ENCODE data around the gene SPIN4.
A peak's percentile ranks its signal among the peaks of the same experiment; 100 is the strongest.
"Not testable (repeated sequence)": the region's sequence is repeated elsewhere in the genome, so short reads cannot be mapped to it uniquely, and the experiment has no call there.

Gene SPIN4

DNA sequence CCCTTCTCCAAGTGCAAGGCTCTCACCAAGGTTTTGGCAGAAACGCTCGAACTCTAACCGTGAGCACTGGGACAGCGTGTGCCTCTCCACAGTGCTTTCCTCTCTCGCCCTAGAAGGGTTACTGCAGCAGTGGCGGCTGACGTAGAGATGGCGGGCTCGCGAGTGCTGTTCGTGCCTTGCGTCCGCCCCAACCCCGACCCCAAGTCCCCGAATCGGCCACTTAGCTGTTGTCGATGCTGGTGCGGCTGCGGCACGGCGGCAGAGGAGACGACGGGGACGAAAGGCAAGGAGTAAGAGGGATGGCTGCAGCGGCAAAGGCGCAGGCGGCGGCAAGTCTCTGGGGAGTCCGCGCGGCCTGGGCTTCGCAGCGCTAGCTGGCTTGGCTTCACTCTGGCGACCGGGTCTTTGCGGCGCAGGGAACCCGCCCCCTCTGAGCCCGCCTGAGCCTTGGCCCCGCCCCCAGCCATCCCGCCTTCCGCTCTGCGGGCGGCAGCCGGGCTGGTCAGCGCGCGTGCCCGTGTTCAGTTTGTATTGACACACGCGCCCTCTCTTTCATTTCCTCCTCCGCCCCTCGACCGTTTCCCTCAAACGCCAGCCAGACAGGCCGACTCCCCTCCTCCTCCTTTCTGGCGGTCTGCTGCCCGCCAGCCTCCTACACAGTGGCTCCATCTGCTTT, at the start of gene SPIN4:
SPIN4 (minus strand) TSS at position 392 of the 676 bp plus-strand sequence. CDS start 513 bp downstream, outside the sequence.
- peak; percentile 76 for DNase-seq

DNA sequence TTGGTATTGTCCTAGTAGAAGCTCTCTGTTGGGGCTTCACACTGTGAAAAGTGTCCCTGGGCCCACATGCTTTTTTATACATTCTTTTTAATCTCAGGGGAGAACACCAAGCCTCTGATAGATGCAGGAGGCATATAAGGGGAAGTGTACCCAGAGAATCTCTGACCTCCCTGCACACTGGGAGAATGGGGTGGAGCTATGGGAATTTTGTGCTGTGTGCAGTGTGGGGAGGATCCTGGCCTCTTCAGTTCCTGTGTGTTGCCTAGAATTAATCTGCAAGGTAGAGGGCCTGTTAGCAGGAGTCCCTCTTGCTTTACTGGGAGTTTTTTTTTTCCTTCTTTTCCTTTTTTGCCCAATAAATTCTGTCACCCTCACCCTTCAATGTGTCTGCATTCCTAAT, 49.2 kb upstream of the SPIN4 start:
- no peak for DNase-seq

DNA sequence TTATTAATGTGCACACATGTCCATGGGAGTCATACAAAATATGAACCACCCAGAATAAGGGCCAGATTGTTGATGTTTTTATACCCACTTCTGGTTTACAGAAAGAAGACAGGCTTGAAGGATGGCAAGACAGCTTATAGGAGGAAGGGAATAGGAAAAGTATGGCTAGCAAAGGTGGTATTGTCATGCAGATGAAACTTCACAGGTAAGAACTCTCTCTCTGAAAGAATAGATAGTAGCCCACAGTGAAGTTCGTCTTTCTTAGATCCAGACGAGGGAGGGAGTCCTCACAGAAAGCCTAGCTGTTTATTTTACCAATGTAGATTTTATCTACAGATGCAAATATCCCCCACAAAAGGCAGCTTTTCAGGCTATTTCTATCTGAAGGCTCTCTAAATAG, 43.7 kb upstream of the SPIN4 start:
- DNase-seq = no peak

DNA sequence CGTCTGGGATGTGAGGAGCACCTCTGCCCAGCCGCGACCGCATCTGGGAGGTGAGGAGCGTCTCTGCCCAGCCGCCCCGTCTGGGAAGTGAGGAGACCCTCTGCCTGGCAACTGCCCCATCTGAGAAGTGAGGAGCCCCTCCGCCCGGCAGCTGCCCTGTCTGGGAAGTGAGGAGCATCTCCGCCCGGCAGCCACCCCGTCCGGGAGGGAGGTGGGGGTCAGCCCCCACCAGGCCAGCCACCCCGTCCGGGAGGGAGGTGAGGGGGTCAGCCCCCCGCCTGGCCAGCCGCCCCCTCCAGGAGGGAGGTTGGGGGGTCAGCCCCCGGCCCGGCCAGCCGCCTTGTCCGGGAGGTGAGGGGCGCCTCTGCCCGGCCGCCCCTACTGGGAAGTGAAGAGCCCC, 42.0 kb upstream of the SPIN4 start:
- not testable (repeated sequence) for DNase-seq

DNA sequence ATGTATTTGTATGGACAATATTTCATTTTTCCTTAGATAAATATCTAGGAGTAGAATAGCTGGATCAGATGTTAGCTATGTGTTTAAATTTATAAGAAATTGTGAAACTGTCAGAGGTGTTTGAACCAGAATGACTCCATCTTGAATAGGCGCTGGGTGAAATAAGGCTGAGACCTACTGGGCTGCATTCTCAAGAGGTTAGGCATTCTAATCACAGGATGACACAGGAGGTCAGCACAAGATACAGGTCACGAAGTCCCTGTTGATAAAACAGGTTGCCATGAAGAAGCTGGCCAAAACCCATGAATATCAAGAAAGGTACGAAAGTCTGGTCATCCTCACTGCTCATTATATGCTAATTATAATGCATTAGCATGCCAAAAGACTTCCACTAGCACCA, 36.3 kb upstream of the SPIN4 start:
- DNase-seq = no peak

DNA sequence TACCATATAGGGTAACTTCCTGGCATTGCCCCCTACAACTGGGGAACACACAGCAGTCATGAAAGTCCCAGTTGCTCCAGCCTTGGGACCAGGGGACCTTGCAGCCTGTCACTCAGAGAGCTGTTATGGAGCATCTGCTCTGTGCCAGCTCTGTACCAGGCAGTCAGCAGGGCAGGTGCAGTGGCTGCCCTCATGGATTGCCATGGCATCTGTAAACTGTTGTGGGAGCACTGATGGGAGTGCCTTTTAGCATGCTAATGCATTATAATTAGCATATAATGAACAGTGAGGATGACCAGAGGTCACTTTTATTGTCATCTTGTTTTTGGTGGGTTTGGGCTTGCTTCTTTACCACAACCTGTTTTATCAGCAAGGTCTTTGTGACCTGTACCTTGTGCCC, 33.1 kb upstream of the SPIN4 start:
- DNase-seq = not testable (repeated sequence)

DNA sequence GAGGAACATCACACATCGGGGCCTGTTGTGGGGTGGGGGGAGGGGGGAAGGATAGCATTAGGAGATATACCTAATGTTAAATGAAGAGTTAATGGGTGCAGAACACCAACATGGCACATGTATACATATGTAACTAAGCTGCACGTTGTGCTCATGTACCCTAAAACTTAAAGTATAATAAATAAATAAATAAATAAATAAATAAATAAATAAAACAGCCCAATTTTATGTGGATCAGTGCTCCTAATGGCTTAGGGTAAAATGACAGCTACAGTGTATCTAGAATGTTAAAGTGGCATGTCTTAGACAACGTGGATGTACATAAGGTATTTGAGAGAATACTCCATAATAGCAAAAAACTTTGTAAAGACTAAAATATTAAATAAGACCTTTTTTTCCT, 21.9 kb upstream of the SPIN4 start:
- not testable (repeated sequence) for DNase-seq

DNA sequence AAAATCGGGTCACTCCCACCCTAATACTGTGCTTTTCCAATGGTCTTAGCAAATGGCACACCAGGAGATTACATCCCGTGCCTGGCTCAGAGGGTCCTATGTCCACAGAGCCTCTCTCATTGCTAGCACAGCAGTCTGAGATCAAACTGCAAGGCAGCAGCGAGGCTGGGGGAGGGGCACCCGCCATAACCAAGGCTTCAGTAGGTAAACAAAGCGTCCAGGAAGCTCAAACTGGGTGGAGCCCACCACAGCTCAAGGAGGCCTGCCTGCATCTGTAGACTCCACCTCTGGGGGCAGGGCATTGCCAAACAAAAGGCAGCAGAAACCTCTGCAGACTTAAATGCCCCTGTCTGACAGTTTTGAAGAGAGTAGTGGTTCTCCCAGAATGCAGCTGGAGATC, 16.6 kb upstream of the SPIN4 start:
- not testable (repeated sequence) for DNase-seq

DNA sequence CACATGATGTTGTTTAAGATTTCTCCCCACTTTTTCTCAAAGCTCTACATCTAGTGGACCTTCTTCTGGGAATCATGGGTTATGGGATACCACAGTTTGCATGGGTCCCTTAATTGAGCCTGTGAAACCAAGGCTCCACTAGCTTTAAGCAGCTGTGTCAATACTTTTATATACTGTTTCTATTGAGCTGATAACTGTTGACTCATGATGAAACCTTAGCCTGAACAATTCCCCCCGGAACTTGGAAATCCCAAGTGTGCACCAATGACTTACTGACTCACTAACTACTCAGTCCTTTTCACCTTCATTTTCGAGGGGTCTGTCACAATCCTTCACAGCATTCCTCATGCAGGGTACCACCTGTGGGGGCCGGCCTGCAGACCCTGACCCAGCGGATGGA, 12.7 kb upstream of the SPIN4 start:
- no peak for DNase-seq

DNA sequence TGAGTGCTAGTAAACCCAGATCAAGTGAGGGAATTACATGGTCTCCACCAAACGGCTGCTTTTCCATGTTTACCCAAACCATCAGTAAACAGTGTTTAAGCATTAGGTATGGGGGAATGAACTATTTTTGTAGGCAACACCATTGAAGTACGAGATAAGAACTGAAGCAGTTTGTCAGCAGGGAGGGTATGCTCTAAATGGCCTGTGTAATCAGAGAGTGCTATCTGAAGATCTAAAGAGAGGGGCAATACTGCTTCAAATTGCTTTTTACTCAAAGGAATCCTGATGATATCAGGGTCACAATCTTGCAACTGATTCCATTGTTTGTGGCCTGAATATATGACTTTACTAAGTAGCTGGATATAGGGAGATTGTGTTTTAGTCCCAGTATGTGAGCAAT, 10.4 kb upstream of the SPIN4 start:
- no peak for DNase-seq

DNA sequence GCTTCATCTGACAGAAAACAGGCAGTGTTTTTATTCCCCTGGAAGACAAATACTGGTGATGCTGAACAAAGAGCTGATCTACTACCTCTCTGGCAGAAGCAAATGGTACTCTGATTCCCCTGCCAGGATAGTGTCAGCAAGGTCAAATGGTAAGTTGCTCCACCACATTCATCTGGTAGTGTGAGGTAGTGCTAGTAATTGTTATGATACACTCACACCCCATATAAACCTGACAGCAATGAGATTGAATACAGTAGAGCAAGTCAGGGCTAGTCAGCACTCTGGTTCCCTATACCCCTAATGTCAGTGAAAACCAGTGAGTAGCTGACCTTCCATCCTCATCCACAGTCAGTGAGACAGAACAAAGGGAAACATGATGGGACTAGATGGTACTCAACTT, 3.4 kb upstream of the SPIN4 start:
- no peak for DNase-seq

DNA sequence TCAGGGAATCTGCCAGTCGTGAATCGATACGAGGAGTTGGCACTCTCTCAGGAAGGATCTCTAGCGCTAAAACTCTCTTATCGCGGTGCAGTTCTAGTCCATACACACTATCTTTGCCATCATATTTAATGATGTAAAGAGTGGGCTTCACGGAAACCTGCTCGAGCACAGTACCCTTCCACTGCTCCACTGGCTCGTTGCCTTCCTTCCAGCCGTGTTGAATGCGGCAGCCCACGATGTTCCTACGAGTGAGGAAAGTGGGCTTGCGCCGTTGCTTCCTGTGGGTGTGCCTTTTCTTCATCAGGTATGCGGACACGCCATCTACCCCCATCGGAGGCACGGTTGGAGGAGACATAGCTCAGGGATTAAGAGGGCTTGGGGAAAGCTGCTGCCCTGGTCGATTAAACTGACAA, 661 bp downstream of the SPIN4 start:
- DNase-seq = peak; percentile 42

DNA sequence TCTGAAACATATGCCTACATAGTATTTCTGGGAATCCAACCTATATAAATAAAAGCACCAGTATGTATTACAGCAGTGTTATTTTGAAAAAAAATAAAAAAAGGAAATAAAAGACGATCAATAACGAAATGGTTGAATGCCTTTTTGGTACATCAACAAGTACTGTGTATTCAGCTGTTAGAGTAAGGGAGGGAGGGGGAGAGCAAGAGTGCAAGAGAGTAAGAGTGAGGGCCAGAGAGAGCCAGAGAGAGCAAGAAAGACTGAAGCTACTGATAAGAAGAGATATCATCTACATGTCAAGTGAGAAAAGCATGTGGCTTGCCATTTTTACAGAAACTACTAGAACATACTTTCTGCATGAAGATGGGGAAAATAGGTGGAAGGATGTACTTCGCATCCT, 1.8 kb downstream of the SPIN4 start:
- peak; percentile 40 for DNase-seq

DNA sequence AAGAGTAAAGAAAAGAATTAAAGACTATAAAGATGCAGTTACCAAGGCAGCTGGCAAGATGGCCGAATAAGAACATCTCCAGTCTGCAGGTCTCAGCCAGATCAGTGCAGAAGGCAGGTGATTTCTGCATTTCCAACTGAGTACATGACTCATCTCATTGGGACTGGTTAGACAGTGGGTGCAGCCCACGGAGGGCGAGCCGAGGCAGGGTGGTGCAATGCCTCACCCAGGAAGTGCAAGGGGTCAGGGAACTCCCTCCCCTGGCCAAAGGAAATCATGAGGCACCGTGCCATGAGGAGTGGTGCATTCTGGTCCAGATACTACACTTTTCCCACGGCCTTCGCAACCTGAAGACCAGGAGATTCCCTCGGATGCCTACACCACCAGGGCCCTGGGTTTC, 20.5 kb downstream of the SPIN4 start:
- DNase-seq = no peak

DNA sequence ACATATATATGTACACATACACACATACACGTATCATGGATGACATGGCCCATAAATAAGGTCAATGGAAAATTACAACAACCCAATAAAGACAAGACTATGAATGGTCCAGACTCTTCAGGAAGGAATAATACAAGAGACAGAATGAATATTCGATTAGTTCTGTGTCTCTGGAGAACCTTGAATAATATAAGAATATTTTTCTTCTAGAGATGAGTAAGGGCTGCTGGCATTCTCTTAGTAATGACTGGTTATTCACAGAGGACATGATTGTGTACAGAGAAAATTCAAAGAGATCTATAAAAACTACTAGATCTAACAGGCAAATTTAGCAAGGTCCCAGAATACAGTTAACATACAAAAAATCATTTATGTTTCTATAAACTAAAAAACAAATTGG, 23.3 kb downstream of the SPIN4 start:
- no peak for DNase-seq

DNA sequence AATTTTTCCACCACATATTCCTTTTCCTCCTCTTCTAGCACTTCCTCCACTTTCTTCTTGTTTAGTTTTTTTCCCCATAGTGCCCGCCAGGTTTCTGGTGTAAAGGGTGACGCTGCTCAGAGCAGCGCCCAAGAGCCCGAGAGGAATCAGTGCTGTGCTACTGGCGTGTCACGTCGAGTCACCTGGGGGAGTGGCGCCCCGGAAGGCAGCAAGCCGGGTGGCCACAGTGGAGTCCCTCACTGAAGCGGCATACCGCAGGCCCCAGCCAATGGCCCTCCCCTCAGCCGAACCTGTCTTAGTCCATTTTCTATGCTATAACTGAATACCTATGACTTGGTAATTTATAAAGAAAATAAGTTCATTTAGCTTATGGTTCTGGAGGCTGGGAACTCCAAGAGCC, 51.5 kb downstream of the SPIN4 start:
- no peak for DNase-seq
